MCF 10A (cell line): ENCODE data around the gene SERINC5. TPM values are rescaled to one million over a fixed set of nuclear protein-coding genes. Genes with fewer than 3 reads are reported as not detected.

Source experiments
- BruUV-seq: library from RNA; stranded (reverse); fragments of 400-500 nt; replicated peaks from 2 replicates; lab custom pipeline; 2021; lab: Mats Ljungman, UMichigan
- CTCF ChIA-PET: fragments of 300-600 bp; sonication (Branson Sonifier 250); formaldehyde crosslinking; extraction: SDS; loops from one replicate; lab custom pipeline; 2021; ENCODE audit warnings: antibody characterized with exemption, inconsistent platforms; lab: Yijun Ruan, JAX
- POLR2A ChIA-PET: fragments of 300-600, 350-650 bp; sonication (Branson Sonifier 250); formaldehyde crosslinking; extraction: SDS; loops from one replicate; lab custom pipeline; 2020; ENCODE audit warnings: antibody characterized with exemption, inconsistent platforms; lab: Yijun Ruan, JAX
- DNase-seq: peaks from one replicate; pipeline ENCODE4 v3.0.0-alpha.2; 2018; ENCODE audit not compliant: unreplicated experiment
- H3K27ac Mint-ChIP-seq: one replicate; pipeline ENCODE4 v1.8.0; 2022; ENCODE audit warnings: mild to moderate bottlenecking, low read depth, mixed read lengths; ENCODE audit not compliant: unreplicated experiment
- H3K27me3 Mint-ChIP-seq: one replicate; pipeline ENCODE4 v1.8.0; 2022; ENCODE audit warnings: mixed read lengths; ENCODE audit not compliant: insufficient read depth, unreplicated experiment
- H3K36me3 Mint-ChIP-seq: one replicate; pipeline ENCODE4 v1.8.0; 2022; ENCODE audit warnings: mild to moderate bottlenecking, moderate library complexity, mixed read lengths; ENCODE audit not compliant: insufficient read depth, unreplicated experiment
- H3K4me1 Mint-ChIP-seq: one replicate; pipeline ENCODE4 v1.8.0; 2022; ENCODE audit warnings: mixed read lengths; ENCODE audit not compliant: insufficient read depth, unreplicated experiment
- H3K4me3 Mint-ChIP-seq: one replicate; pipeline ENCODE4 v1.8.0; 2022; ENCODE audit warnings: mild to moderate bottlenecking, moderate library complexity, mixed read lengths; ENCODE audit not compliant: unreplicated experiment
- H3K9me3 Mint-ChIP-seq: one replicate; pipeline ENCODE4 v1.8.0; 2022; ENCODE audit warnings: mixed read lengths; ENCODE audit not compliant: unreplicated experiment
- intact Hi-C: fragments of 100-400 bp; cut with micrococcal nuclease; formaldehyde crosslinking; loops from 2 replicates; pipeline ENCODE4 v1.14.1; 2022
- total RNA-seq: library from RNA; stranded (reverse); gene quantifications from 2 replicates; pipeline ENCODE4 v1.2.3, GENCODE V29; 2022
- TF ChIP-seq, protein P1 (sequence below): fragments of 200-600 bp; IDR thresholded peaks from one replicate; pipeline ENCODE4 v1.8.0; 2022; ENCODE audit warnings: antibody characterized with exemption, mild to moderate bottlenecking; ENCODE audit not compliant: unreplicated experiment

Gene SERINC5
- total RNA-seq, 1 experiment from 2014 or later = 17.1 TPM

DNA sequence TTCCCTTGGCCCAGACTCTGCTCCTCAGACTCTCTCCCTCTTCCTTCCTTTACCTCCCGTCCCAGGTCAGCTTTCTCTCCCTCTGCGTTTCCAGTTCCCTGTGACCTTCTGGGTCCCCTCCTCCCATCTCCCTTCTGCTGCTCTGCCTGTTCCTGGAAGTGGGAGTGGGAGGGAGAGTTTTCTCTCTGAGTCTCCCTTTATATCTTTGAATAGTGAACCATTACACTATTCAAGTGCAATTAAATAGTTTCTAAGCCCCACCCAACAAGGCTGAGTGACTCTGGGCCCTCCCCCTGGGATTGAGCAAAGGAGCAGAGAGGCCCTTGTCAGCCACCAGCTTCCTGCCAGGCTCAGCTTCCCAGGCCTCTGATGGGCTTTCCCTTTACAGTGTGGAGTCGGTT, 185.9 kb downstream of the SERINC5 start:
- no peak for DNase-seq
- POLR2A ChIA-PET = no interaction called here
- intact Hi-C loops = no loop called here
- CTCF ChIA-PET = no interaction called here
- Mint-ChIP-seq H3K4me1 (peaks cover 7% of the 10 kb centered on the region), H3K27ac (no peak overlapping the region), H3K36me3 (no peaks in the 10 kb centered on the region), H3K4me3 (no peak overlapping the region), H3K9me3 (no peaks in the 10 kb centered on the region), H3K27me3 (no peaks in the 10 kb centered on the region)
- TF ChIP-seq, protein P1, sequence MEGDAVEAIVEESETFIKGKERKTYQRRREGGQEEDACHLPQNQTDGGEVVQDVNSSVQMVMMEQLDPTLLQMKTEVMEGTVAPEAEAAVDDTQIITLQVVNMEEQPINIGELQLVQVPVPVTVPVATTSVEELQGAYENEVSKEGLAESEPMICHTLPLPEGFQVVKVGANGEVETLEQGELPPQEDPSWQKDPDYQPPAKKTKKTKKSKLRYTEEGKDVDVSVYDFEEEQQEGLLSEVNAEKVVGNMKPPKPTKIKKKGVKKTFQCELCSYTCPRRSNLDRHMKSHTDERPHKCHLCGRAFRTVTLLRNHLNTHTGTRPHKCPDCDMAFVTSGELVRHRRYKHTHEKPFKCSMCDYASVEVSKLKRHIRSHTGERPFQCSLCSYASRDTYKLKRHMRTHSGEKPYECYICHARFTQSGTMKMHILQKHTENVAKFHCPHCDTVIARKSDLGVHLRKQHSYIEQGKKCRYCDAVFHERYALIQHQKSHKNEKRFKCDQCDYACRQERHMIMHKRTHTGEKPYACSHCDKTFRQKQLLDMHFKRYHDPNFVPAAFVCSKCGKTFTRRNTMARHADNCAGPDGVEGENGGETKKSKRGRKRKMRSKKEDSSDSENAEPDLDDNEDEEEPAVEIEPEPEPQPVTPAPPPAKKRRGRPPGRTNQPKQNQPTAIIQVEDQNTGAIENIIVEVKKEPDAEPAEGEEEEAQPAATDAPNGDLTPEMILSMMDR = no peak
- BruUV-seq = no TSS peak

DNA sequence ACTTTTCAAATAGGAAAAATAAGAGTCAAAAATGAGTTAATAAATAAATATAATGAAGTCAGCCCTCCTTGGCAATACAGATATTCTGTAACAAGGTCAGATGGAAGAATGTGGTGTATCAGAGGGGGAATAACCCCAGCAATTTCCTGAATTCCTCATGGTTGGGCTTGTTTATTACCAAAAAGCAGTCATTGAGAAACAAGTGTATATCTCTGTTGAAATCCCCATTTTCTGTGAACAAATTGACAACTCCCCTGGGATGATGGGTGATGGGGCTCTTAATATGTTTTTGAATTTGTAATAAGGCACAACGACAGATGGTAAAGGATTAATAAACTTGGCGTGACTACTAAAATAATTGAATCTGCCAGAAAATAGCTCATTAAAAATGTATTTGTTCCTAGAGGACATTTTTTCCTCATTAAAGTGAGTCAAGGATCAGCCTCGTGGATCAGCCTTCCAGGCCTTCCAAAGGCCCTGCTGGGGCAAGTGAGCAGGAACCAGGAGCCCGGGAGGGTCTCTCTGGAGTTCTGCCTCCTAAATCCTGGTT, 186.5 kb downstream of the SERINC5 start:
- no peaks in the 10 kb centered on the region for H3K27me3 Mint-ChIP-seq
- ChIA-PET POLR2A (no interaction called here), CTCF (interaction anchor here (1.0 kb wide), 1 partner anchor 15 kb away, joined by 3 read pairs; no protein-coding TSS in a partner anchor)
- no peaks in the 10 kb centered on the region for H3K9me3 Mint-ChIP-seq
- intact Hi-C loops = no loop called here
- no peaks in the 10 kb centered on the region for H3K36me3 Mint-ChIP-seq
- TF ChIP-seq, protein P1 = no peak
- H3K4me3 Mint-ChIP-seq = no peak overlapping the region
- H3K4me1 Mint-ChIP-seq = peaks cover 7% of the 10 kb centered on the region
- no TSS peak for BruUV-seq
- no peak for DNase-seq
- no peak overlapping the region for H3K27ac Mint-ChIP-seq

DNA sequence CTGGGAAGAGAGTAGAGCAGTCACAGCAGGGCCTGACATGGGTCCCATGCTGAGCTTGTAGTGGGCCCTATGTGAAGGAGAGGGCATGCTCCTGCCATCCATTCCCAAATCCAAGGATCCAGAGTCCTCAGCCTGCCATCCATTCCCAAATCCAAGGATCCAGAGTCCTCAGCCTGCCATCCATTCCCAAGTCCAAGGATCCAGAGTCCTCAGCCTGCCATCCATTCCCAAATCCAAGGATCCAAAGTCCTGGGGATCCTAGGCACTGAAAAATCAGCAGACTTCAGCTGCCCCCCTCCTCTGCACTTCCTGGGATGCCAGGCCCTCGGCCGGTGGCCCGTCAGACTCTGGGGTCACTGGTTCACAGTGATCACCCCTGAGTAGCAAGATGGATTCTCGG, 187.1 kb downstream of the SERINC5 start:
- TF ChIP-seq, protein P1 = no peak
- no peak for DNase-seq
- Mint-ChIP-seq H3K4me1 (peaks cover 7% of the 10 kb centered on the region), H3K4me3 (no peak overlapping the region), H3K36me3 (no peaks in the 10 kb centered on the region), H3K27me3 (no peaks in the 10 kb centered on the region), H3K9me3 (no peaks in the 10 kb centered on the region), H3K27ac (no peak overlapping the region)
- intact Hi-C loops = no loop called here
- POLR2A ChIA-PET = no interaction called here
- CTCF ChIA-PET = interaction anchor here (1.0 kb wide), 1 partner anchor 16 kb away, joined by 3 read pairs; no protein-coding TSS in a partner anchor
- no TSS peak for BruUV-seq

DNA sequence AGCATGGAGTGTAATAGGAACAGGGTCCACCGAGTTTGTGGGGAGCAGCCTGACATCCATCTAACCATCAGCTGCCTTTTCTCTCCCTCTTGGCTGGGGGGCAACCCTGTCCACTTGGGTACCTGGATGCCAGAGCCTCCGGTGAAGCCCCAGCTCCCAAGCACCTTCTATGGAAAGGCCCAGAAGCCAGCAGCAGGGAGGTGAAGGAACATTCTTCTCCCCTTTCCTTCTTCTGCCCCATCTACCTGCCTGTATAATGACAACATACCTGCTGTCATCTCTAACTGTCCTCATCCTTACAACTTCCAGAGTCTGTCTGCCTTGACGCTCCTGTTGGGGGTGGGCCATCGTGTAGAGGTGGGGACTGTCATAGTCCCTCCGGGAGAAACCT, 187.6 kb downstream of the SERINC5 start:
- POLR2A ChIA-PET = no interaction called here
- no peak for DNase-seq
- H3K4me1 Mint-ChIP-seq = peaks cover 7% of the 10 kb centered on the region
- H3K4me3 Mint-ChIP-seq = no peak overlapping the region
- TF ChIP-seq, protein P1 = no peak
- intact Hi-C loops = no loop called here
- no peaks in the 10 kb centered on the region for H3K9me3 Mint-ChIP-seq
- BruUV-seq = no TSS peak
- CTCF ChIA-PET = no interaction called here
- H3K27ac Mint-ChIP-seq = no peak overlapping the region
- no peaks in the 10 kb centered on the region for H3K36me3 Mint-ChIP-seq
- H3K27me3 Mint-ChIP-seq = no peaks in the 10 kb centered on the region
